ENCODE data around the gene PTPRG.
"Not testable (repeated sequence)": the region's sequence is repeated elsewhere in the genome, so short reads cannot be mapped to it uniquely, and the experiment has no call there.

DNA sequence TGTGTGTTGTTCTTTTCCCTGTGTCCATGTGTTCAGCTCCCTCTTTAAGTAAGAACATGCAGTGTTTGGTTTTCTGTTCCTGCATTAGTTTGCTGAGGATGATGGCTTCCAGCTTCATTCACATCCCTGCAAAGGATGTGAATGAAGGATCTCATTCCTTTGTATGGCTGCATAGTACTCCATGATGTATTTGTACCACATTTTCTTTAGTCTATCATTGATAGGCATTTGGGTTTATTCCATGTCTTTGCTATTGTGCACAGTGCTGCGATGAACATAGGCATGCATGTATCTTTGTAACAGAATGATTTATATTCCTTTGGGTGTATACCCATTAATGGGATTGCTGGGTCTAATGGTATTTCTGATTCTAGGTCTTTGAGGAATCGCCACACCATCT is 199.4 kb downstream of the PTPRG start:
- TF ChIP-seq POLR2AphosphoS5 (IDR thresholded peaks at IDR 0.05): not testable (repeated sequence)
- TF ChIP-seq, protein P1, sequence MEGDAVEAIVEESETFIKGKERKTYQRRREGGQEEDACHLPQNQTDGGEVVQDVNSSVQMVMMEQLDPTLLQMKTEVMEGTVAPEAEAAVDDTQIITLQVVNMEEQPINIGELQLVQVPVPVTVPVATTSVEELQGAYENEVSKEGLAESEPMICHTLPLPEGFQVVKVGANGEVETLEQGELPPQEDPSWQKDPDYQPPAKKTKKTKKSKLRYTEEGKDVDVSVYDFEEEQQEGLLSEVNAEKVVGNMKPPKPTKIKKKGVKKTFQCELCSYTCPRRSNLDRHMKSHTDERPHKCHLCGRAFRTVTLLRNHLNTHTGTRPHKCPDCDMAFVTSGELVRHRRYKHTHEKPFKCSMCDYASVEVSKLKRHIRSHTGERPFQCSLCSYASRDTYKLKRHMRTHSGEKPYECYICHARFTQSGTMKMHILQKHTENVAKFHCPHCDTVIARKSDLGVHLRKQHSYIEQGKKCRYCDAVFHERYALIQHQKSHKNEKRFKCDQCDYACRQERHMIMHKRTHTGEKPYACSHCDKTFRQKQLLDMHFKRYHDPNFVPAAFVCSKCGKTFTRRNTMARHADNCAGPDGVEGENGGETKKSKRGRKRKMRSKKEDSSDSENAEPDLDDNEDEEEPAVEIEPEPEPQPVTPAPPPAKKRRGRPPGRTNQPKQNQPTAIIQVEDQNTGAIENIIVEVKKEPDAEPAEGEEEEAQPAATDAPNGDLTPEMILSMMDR (IDR thresholded peaks at IDR 0.05): not testable (repeated sequence)
